Liver (tissue), 9 donors: Measurements from ENCODE around the gene ADAMTS16. TPM values are rescaled to one million over a fixed set of nuclear protein-coding genes. Genes with fewer than 3 reads are reported as not detected.

Experiments
- DNase-seq: peaks from one replicate; pipeline ENCODE4 v3.0.0-alpha.2; 2017; ENCODE audit warnings: low spot score
- H3K27ac ChIP-seq, 2 donors: one replicate each; pipeline ENCODE4 v1.7.0; 2013; ENCODE audit warnings: inconsistent platforms in 2 of 2, low read length in 2 of 2, control low read depth in 1 of 2, low read depth in 1 of 2, mild to moderate bottlenecking in 1 of 2
- H3K27me3 ChIP-seq, 4 donors: one replicate each; pipeline versions ENCODE4 v1.6.1 to v1.7.0; 2013; ENCODE audit warnings: low read length in 3 of 4, inconsistent platforms in 1 of 4, mild to moderate bottlenecking in 1 of 4, moderate library complexity in 1 of 4; ENCODE audit not compliant: control insufficient read depth in 4 of 4, insufficient read depth in 4 of 4
- H3K36me3 ChIP-seq, 4 donors: one replicate each; pipeline versions ENCODE4 v1.6.1 to v1.7.0; 2013; ENCODE audit warnings: low read length in 3 of 4, mild to moderate bottlenecking in 3 of 4, low read depth in 1 of 4, moderate library complexity in 1 of 4; ENCODE audit not compliant: control insufficient read depth in 4 of 4, insufficient read depth in 3 of 4
- H3K4me1 ChIP-seq, 4 donors: one replicate each; pipeline versions ENCODE4 v1.6.1 to v1.7.0; 2013; ENCODE audit warnings: low read length in 3 of 4, mild to moderate bottlenecking in 3 of 4, moderate library complexity in 1 of 4; ENCODE audit not compliant: control insufficient read depth in 4 of 4, insufficient read depth in 4 of 4
- H3K4me3 ChIP-seq, 3 donors: one replicate each; pipeline versions ENCODE4 v1.6.1 to v1.7.0; 2013; ENCODE audit warnings: low read length in 3 of 3, control low read depth in 1 of 3, low read depth in 1 of 3, mild to moderate bottlenecking in 1 of 3
- H3K9ac ChIP-seq, 2 donors: one replicate each; pipeline ENCODE4 v1.7.0; 2013; ENCODE audit warnings: low read length in 2 of 2, mild to moderate bottlenecking in 2 of 2, moderate library complexity in 2 of 2, control low read depth in 1 of 2, low read depth in 1 of 2
- H3K9me3 ChIP-seq, 4 donors: one replicate each; pipeline versions ENCODE4 v1.6.1 to v1.7.0; 2013; ENCODE audit warnings: low read length in 3 of 4; ENCODE audit not compliant: control insufficient read depth in 4 of 4
- GABPA ChIP-seq, 2 donors: IDR thresholded peaks in 1 of 2; conservative IDR thresholded peaks in 1 of 2; 2 replicates each; pipeline ENCODE4 v1.6.1; 2016; ENCODE audit warnings: antibody characterized with exemption in 2 of 2, mild to moderate bottlenecking in 1 of 2, moderate library complexity in 1 of 2
- HNF4G ChIP-seq: IDR thresholded peaks from 2 replicates; pipeline ENCODE4 v1.6.1; 2016; ENCODE audit warnings: antibody characterized with exemption
- JUND ChIP-seq, 2 donors: IDR thresholded peaks; 2 replicates each; pipeline ENCODE4 v1.6.1; 2016; ENCODE audit warnings: antibody characterized with exemption in 2 of 2
- RAD21 ChIP-seq, 2 donors: IDR thresholded peaks; 2 replicates each; pipeline ENCODE4 v1.6.1; 2016; ENCODE audit warnings: antibody characterized with exemption in 2 of 2, mild to moderate bottlenecking in 2 of 2
- WGBS: extraction: QIAGEN DNeasy Blood & Tissue Kit; methylation state at CpG from one replicate; pipeline ENCODE4 v1.1.7; 2013; 5-methylcytosine and 5-hydroxymethylcytosine counted together
- polyA plus RNA-seq, 2 donors: library from polyadenylated mRNA; stranded (reverse) in 1 of 2; unstranded in 1 of 2; fragments of 200-250 nt in 1 of 2; fragments of >200 nt in 1 of 2; fragmentation: Nextera tagmentation in 1 of 2; extraction: Ambion mirVana in 1 of 2; gene quantifications; one replicate each; pipeline versions ENCODE4 v1.2.1 to v1.2.3, GENCODE V29; 2013 to 2015
- total RNA-seq, 2 donors: library from RNA; depleted of rRNA; stranded (reverse); fragments of >200 nt; gene quantifications; one replicate each; pipeline ENCODE4 v1.2.3, GENCODE V29; 2014
- TF ChIP-seq, protein P1 (sequence below): IDR thresholded peaks from 2 replicates; pipeline ENCODE4 v1.6.1; 2016; ENCODE audit warnings: antibody characterized with exemption, mild to moderate bottlenecking
- TF ChIP-seq, protein P2 (sequence below): IDR thresholded peaks from 2 replicates; pipeline ENCODE4 v1.6.1; 2016; ENCODE audit warnings: antibody characterized with exemption
- donor health status: healthy.
- donor health status: healthy.
- donor health status: healthy.
- donor health status: healthy.
- donor health status: healthy.

The ADAMTS16 gene
- total and polyA plus RNA-seq, 4 donors: under 0.01 to 0.84 TPM; not detected in 2

- H3K36me3 ChIP-seq: no peaks in the 10 kb centered on the region
- H3K9me3 ChIP-seq: no peaks in the 10 kb centered on the region
- no peak for DNase-seq
- H3K27ac ChIP-seq: no peak overlapping the region
- H3K9ac ChIP-seq: no peak overlapping the region
- peaks cover 0 to 5% (median 2%) of the 10 kb centered on the region in 4 donors for H3K4me1 ChIP-seq
- no peak overlapping the region for H3K4me3 ChIP-seq
- WGBS: 90% methylated on average over 9 of the region's 9 CpGs
- H3K27me3 ChIP-seq: no peaks in the 10 kb centered on the region
- TF ChIP-seq, protein P1, sequence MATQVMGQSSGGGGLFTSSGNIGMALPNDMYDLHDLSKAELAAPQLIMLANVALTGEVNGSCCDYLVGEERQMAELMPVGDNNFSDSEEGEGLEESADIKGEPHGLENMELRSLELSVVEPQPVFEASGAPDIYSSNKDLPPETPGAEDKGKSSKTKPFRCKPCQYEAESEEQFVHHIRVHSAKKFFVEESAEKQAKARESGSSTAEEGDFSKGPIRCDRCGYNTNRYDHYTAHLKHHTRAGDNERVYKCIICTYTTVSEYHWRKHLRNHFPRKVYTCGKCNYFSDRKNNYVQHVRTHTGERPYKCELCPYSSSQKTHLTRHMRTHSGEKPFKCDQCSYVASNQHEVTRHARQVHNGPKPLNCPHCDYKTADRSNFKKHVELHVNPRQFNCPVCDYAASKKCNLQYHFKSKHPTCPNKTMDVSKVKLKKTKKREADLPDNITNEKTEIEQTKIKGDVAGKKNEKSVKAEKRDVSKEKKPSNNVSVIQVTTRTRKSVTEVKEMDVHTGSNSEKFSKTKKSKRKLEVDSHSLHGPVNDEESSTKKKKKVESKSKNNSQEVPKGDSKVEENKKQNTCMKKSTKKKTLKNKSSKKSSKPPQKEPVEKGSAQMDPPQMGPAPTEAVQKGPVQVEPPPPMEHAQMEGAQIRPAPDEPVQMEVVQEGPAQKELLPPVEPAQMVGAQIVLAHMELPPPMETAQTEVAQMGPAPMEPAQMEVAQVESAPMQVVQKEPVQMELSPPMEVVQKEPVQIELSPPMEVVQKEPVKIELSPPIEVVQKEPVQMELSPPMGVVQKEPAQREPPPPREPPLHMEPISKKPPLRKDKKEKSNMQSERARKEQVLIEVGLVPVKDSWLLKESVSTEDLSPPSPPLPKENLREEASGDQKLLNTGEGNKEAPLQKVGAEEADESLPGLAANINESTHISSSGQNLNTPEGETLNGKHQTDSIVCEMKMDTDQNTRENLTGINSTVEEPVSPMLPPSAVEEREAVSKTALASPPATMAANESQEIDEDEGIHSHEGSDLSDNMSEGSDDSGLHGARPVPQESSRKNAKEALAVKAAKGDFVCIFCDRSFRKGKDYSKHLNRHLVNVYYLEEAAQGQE: no peak
Measured at GRCh38 chr5:5287419-5287818, 147.3 kb downstream of the ADAMTS16 start.

GRCh38 chr5:5288201-5288600 is 148.1 kb downstream of the ADAMTS16 start:
- H3K9ac ChIP-seq: no peak overlapping the region
- no peaks in the 10 kb centered on the region for H3K36me3 ChIP-seq
- H3K4me3 ChIP-seq: no peak overlapping the region
- no peaks in the 10 kb centered on the region for H3K9me3 ChIP-seq
- 78% methylated on average over 8 of the region's 8 CpGs for WGBS
- TF ChIP-seq JUND (IDR thresholded peaks at IDR 0.05): no peak
- TF ChIP-seq, protein P1: no peak
- TF ChIP-seq, protein P2, sequence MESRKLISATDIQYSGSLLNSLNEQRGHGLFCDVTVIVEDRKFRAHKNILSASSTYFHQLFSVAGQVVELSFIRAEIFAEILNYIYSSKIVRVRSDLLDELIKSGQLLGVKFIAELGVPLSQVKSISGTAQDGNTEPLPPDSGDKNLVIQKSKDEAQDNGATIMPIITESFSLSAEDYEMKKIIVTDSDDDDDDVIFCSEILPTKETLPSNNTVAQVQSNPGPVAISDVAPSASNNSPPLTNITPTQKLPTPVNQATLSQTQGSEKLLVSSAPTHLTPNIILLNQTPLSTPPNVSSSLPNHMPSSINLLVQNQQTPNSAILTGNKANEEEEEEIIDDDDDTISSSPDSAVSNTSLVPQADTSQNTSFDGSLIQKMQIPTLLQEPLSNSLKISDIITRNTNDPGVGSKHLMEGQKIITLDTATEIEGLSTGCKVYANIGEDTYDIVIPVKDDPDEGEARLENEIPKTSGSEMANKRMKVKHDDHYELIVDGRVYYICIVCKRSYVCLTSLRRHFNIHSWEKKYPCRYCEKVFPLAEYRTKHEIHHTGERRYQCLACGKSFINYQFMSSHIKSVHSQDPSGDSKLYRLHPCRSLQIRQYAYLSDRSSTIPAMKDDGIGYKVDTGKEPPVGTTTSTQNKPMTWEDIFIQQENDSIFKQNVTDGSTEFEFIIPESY: no peak
- TF ChIP-seq GABPA (IDR thresholded peaks at IDR 0.05 in 1 of 2, conservative IDR thresholded peaks at IDR 0.05 in 1 of 2): no peak
- H3K27me3 ChIP-seq: no peaks in the 10 kb centered on the region
- H3K27ac ChIP-seq: no peak overlapping the region
- no peak for DNase-seq
- H3K4me1 ChIP-seq: peaks cover 0 to 5% (median 2%) of the 10 kb centered on the region in 4 donors

DNA sequence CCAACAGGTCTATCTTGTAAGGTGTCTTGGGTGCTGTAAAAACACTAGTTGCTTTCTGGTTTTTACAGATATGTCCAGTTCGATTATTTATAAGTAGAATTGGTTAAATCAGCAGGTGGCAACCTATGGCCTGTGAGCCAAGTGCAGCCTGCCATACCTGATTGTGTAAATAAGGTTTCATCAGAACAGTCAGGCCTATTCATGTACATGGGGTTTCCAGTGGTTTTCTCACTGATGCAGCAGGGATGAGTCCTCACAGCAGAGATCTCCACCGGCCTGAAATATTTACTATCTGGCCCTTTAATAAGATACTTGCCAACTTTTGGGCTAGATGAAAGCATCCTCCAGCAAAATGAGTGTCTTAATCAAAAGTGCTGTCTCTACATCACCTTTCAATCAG is 149.4 kb downstream of the ADAMTS16 start:
- no peaks in the 10 kb centered on the region for H3K27me3 ChIP-seq
- no peaks in the 10 kb centered on the region for H3K36me3 ChIP-seq
- H3K27ac ChIP-seq: no peak overlapping the region
- no peak overlapping the region for H3K9ac ChIP-seq
- 64% methylated on average over 2 of the region's 2 CpGs for WGBS
- H3K9me3 ChIP-seq: no peaks in the 10 kb centered on the region
- H3K4me1 ChIP-seq: peaks cover 0 to 5% (median 2%) of the 10 kb centered on the region in 4 donors
- TF ChIP-seq HNF4G (no peak), RAD21 (IDR thresholded peaks at IDR 0.05) (peak in 1 of 2 donors; percentile 19)
- DNase-seq: no peak
- H3K4me3 ChIP-seq: no peak overlapping the region
